ENCODE results near the gene PRSS36.
"Not testable (repeated sequence)": the region's sequence is repeated elsewhere in the genome, so short reads cannot be mapped to it uniquely, and the experiment has no call there.

The PRSS36 gene

DNA sequence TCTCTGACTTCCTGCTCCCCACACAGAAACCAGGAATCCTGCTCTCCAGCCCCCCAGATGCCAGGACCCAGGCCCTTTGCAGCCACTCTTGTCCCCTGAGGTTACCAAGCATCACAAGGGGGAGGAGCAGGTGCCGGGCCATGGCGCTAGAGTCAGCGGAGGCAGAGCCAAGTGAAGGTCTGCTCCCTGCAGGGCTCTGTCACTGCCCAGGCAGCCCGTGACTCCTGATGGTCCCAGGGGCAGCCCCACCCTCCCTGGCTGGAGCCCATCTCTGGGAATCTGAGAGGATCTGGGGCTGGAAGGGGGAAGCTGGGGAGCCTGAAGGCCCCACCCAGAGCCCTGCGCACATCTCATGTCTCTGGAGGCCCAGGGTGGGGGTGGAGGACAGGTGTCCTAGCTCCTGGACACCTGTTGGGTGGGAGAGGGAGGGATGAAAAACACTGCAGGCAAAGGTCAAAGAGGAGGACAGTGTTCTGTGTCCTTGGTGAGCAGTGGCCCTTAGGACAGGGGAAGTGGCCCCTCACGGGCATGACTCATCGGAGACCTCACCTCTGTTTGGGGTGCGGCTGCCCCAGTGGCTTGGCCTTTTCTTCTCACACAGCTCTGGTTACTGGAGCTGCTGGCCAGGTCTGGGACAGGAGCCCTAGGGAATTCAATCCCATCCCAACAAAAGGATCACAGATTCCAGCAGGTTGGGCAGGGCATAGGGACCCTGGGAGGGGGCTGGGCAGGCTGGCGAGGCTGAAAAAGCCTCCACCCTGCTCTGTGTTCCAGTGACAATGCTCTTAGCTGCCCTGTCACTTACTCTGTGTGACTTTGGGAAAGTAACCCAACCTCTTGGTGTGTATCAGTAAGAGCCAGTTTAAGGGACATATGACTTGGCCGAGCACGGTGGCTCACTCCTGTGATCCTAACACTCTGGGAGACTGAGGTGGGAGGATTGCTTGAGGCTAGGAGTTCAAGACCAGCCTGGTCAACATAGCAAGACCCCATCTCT lies at the start of gene PRSS36:
Gene PRSS36 (minus strand): TSS at position 173 of the 997 bp plus-strand sequence. CDS start 31 bp downstream, at position 142.
- DNase-seq (ENCODE audit: low read depth) = no peak
- TF ChIP-seq, protein P1, sequence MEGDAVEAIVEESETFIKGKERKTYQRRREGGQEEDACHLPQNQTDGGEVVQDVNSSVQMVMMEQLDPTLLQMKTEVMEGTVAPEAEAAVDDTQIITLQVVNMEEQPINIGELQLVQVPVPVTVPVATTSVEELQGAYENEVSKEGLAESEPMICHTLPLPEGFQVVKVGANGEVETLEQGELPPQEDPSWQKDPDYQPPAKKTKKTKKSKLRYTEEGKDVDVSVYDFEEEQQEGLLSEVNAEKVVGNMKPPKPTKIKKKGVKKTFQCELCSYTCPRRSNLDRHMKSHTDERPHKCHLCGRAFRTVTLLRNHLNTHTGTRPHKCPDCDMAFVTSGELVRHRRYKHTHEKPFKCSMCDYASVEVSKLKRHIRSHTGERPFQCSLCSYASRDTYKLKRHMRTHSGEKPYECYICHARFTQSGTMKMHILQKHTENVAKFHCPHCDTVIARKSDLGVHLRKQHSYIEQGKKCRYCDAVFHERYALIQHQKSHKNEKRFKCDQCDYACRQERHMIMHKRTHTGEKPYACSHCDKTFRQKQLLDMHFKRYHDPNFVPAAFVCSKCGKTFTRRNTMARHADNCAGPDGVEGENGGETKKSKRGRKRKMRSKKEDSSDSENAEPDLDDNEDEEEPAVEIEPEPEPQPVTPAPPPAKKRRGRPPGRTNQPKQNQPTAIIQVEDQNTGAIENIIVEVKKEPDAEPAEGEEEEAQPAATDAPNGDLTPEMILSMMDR (conservative IDR thresholded peaks at IDR 0.05; ENCODE audit: low read length) = no peak
- H3K4me3 ChIP-seq (ENCODE audit: low read length) = no peak within 1 kb of the TSS

DNA sequence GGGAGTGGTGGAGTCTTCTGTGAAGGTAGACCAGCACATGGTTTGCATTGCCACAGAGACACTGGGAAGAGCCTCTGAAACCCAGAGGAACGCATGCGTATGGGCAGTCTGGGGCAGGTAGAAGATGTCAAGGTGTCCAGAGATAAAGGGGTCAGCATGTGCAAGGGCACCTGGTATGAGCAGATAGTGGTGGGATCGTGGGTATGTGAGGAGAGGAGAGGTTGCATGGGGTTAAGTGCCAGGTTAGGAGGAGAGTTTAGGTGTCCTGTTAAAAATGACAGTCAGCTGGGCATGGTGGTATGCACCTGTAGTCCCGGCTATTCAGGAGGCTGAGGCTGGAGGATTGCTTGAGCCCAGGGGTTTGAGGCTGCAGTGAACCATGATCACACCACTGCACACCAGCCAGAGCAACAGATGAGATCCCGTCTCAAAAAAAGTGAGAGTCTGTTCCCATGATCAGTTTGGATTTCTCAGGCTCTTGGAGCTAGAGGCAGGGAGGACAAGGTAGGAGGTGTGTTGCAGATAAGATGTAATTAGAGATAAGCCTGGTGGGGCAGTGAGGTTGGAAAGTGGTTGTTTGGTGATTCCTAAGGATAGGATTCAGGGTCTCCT lies 49.7 kb upstream of the PRSS36 start:
- no peak for DNase-seq (ENCODE audit: low read depth)
- TF ChIP-seq, protein P1 (conservative IDR thresholded peaks at IDR 0.05; ENCODE audit: low read length) = no peak

DNA sequence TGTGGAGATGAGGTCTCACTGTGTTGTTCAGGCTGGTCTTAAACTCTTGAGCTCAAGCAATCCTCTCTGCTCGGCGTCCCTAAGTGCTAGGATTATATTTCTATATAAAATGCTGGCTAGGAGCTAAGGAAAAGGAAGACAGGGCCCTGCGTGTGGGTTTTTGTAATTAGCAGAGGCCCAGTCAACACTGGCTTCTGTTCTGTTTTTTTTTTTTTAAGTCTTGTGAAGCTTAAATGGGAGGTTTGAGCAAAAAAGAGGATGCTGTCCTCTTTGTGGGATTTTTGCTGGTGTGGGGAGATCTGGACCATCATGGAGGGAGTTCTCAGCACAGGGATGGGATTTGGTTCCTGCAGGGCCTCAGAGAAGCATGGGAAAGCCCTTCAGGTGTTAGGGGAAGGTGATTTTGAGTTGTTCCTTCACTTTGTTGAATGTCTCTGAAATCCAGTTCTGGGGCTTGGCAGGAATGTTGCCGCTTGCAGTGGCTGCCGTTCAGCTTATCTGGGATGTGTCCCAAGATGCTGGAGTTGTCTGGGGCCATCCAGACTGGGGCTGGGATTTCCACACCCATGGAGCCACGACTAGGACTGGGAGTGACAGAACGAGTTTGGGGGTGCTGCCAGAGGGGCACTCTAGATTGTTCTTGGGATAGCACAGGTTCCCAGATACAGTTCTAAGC lies 48.5 kb upstream of the PRSS36 start:
- no peak for DNase-seq (ENCODE audit: low read depth)
- no peak overlapping the region for H3K4me3 ChIP-seq (ENCODE audit: low read length)
- TF ChIP-seq, protein P1 (conservative IDR thresholded peaks at IDR 0.05; ENCODE audit: low read length) = no peak

More for the DNA sequence above, 49.7 kb upstream of the PRSS36 start:
- H3K4me3 ChIP-seq (ENCODE audit: low read length) = no peak overlapping the region

DNA sequence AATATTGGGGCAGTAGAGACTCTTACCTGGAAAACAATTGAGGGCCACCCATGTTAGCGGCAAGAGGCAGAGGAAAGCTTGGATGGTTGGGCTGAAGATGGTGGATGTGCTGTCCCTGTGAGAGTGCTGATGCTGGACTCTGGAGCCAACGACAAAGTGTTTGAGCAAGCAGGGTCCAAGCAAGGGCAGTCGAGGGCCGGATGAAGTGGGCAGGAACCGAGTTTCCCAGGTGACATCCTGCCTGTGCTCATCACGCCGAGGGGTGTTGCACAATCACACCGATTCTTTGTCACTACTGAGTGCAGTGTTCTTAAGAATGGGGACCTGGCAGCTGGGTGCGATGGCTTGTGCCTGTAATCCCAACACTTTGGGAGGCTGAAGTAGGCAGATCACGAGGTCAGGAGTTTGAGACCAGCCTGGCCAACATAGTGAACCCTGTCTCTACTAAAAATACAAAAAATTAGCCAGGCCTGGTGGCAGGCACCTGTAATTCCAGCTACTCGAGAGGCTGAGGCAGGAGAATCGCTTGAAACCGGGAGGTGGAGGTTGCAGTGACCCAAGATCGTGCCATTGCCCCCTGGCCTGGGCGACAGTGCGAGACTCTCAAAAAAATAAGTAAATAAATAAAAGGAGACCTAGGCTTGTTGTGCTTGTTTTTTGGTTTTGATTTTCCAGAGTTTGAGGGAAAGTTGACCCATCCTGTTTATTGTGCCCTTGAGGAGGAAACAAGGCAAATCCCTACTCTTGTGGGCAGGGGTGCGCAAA lies 46.6 kb upstream of the PRSS36 start:
- TF ChIP-seq, protein P1 (conservative IDR thresholded peaks at IDR 0.05; ENCODE audit: low read length) = no peak
- H3K4me3 ChIP-seq (ENCODE audit: low read length) = no peak overlapping the region
- no peak for DNase-seq (ENCODE audit: low read depth)

DNA sequence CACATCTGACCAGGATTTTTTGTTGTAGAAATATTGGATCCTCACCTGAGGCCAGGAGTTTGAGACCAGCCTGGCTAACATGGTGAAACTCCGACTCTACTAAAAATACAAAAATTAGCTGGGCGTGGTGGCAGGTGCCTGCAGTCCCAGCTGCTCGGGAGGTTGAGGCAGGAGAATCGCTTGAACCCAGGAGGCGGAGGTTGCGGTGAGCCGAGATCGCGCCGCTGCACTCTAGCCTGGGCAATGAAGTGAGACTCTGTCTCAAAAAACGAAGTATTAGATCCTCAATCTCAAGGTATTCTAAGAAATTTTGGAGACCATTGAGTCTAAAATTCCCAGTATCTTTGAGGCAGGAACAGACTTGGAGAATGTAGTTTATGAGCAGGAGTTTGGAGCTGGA lies 46.0 kb upstream of the PRSS36 start:
- DNase-seq (ENCODE audit: low read depth) = not testable (repeated sequence)

DNA sequence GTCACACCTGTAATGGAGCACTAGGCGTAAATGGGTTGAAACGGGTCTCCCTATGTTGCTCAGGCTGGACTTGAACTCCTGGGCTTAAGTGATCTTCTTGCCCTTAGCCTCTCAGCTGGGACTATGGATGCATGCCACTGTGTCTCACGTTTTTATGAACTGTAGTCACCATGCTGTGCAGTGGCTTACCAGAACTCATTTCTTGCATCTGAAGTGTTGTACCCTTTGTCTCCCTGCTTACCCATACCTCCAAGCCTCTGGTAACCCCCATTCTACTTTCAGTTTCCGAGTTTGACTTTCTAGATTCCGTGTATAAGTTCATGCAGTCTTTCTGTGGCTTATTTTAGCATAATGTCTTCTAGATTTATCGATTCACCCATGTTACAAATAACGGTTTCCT lies 45.0 kb upstream of the PRSS36 start:
- TF ChIP-seq, protein P1 (conservative IDR thresholded peaks at IDR 0.05; ENCODE audit: low read length) = no peak
- no peak for DNase-seq (ENCODE audit: low read depth)
- no peak overlapping the region for H3K4me3 ChIP-seq (ENCODE audit: low read length)

More for the DNA sequence above, 46.0 kb upstream of the PRSS36 start:
- H3K4me3 ChIP-seq (ENCODE audit: low read length) = not testable (repeated sequence)

DNA sequence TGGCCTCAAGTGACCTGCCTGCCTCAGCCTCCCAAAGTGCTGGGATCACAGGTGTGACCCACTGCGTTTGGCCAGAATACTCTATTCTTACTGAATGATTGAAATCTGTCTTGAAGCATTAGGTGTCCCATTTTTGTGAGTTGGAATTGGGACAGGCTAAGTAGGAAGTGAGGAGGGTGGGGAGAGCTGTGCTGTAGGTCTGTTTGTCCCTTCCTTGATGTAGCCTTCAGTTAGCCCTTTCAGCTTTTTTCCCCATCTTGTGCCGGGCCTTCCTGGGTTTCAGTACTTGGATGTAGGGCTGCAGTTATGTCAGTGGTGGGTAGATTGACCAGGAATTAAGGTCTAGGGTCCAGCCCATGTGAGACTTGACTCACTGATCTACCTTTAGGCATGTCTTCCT lies 44.0 kb upstream of the PRSS36 start:
- TF ChIP-seq, protein P1 (conservative IDR thresholded peaks at IDR 0.05; ENCODE audit: low read length) = no peak
- H3K4me3 ChIP-seq (ENCODE audit: low read length) = no peak overlapping the region
- no peak for DNase-seq (ENCODE audit: low read depth)

Data from AG10803 (cell line).